Suppressor macrophage treated with lipopolysaccharide for 1 hour (primary cell): ENCODE data around the gene TPST1.
"Not testable (repeated sequence)": the region's sequence is repeated elsewhere in the genome, so short reads cannot be mapped to it uniquely, and the experiment has no call there.

Experiments used
- DNase-seq, 3 donors: peaks; one replicate each; pipeline ENCODE4 v3.0.0-alpha.2; 2020 to 2022

TPST1 gene

DNA sequence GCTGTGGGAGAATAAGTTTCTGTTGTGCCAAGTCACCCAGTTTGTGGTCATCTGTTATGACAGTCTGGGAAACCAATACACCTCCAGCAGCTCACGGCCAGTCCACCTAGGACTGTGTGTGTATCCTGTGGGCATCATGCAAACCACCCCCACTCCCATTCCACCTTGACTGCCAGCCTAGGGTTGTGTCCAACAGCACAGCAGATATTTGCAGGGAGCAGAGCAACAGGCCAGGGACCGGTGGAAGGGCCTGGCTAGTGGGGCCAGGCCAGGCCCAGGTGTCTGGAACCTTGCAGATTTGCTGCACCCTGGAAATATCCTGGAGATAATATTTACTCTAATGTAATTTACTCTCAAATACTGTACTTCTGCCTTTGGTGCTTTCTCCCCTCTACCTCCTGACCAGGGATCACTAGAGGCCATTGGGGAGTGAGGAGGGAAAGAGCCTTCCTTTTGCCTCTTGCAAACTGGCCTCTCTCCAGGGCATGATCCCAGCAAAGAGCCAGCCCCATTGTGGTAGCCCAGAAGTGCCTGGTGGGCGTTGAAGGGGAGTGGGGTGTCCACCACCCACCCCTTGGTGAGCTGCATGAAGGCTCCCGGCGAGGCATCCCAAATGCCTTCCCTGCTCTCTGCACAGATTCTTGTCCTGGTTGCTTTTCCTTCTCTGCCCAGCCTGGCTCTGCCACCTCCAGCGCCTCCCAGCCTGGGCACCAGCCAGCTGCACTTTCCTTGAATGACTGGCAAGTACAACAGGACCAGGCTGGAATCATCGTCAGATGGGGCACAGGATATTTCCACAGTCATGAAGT, 15.2 kb upstream of the TPST1 start:
- no peak for DNase-seq

GRCh38 chr7:66190504-66190857, 14.7 kb upstream of the TPST1 start:
- no peak for DNase-seq

GRCh38 chr7:66193146-66193725, 11.9 kb upstream of the TPST1 start:
- no peak for DNase-seq

GRCh38 chr7:66198469-66198868, 6.7 kb upstream of the TPST1 start:
- no peak for DNase-seq

DNA sequence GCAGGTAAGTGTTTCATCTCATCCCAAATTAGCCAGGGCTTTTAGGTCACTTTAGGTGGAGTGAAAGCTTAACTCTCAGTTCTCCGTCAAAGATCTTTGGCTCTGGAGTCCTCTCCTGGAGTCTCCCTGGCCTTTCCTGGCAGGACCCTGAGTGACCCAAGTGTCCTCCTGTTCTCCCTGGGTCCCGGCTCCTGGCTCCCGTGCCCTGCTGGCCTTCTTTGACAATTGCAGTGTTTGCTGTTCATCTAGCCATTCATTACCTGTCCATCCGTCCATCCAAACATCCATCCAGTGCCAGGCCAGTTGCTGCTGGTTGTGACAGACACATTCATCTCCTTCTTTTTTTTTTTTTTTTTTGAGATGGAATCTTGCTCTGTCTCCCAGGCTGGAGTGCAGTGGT, 6.2 kb upstream of the TPST1 start:
- no peak for DNase-seq

- no peak for DNase-seq
These were observed 2.7 kb upstream of the TPST1 start for GRCh38 chr7:66202441-66202840.

GRCh38 chr7:66205741-66206090, 582 bp downstream of the TPST1 start:
- DNase-seq: no peak

- DNase-seq: no peak
These were observed 1.2 kb downstream of the TPST1 start for GRCh38 chr7:66206119-66206933.

DNA sequence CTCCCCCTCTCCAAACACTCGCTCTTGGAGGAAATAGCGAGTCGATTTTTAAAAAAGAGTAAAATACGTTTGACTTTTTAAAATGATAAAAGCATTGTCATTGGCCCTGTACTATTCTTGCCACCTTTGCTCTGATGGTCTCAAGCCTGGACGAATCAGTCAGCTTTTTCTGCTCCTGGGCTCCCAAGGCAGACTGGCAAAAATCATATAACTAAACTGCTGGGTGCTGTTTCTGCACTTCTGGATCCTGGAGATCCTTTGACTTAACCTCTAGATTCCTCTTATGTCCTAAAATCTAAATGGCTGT, 1.8 kb downstream of the TPST1 start:
- no peak for DNase-seq

DNA sequence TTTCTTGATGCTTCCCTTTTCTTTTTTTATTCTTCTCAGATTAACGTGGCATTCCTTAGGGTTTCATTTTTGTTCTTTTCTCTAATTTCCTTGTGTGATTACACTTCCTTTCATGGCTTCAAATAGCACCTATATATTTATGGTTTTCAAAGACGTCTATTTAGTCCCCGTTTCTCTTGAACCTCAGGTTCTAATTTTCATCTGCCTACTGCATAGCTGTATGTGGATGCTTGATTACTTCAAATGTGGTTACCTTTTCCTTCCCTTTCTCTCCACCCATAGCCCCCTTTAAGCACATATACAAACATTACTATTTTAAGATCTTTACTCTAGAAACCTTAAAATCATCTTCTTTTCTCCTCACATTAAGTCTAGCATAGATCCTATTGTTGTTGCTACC, 2.4 kb downstream of the TPST1 start:
- no peak for DNase-seq

DNA sequence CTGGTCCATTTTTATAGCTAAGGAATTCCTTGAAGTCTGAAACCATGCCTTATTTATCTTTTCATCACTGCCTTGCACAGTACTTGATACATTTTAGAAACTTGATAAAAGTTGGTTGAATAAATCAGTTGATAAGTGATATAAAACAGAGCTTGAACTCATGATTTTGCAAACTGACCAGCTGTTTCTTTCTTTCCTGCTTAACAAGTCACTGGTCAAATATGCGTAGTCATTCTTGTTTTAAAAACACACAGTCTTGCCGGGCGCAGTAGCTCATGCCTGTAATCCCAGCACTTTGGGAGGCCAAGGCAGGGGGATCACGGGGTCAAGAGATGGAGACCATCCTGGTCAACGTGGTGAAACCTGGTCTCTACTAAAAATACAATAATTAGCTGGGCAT, 6.3 kb downstream of the TPST1 start:
- DNase-seq: no peak

DNA sequence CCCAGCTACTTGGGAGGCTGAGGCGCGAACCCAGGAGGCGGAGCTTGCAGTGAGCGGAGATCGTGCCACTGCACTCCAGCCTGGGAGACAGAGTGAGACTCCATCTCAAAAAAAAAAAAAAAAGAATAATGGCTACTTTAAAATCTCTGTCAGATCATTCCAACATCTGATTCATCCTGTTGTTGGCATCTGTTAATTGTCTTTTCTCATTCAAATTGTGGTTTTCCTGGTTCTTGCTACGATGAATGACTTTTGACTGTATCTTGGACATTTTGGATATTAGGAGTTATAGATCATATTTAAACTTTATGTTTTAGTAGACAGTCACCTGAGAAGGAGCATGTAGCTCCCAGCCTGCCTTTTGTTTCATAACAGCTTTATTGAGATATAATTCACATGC, 8.5 kb downstream of the TPST1 start:
- DNase-seq: no peak

GRCh38 chr7:66216687-66217086, 11.6 kb downstream of the TPST1 start:
- no peak for DNase-seq

GRCh38 chr7:66219805-66220204, 14.7 kb downstream of the TPST1 start:
- DNase-seq: no peak

DNA sequence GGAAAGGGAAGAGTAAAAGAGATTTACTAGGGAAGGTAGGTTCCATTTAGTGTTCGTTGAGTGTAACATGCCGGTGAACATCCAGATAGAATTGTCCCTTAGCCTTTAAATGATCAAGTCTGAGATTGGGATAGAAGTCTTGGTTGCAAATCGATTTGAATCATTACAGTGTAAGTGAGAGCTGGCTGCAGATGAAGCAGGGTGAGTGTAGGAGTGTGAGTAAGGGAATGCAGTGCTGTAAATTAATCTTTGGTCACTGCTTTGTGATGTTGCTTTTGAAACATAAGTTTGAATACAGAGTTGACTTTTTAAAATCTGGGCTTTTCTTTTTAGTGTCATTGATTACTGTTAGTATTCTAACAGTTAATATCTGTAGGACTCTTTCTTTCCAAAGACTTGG, 16.3 kb downstream of the TPST1 start:
- no peak for DNase-seq

DNA sequence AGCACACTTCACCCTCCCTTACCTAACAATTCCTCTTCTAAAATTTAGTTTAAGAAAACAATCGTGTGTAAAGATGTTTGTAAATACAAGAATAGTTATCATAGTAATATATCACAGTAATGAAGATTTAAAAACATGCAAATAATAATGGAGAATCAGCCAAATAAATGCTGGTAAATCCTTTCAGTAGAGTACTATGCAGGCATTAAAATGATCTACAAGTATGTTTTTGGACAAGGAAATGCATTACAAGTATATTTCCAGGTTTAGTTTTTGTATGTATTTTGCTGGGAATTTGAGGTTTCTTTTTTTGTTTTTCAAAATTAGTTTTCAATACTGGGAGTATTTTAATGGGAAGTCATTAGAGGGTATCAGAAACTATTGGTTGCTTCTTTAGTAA, 22.7 kb downstream of the TPST1 start:
- DNase-seq: no peak

DNA sequence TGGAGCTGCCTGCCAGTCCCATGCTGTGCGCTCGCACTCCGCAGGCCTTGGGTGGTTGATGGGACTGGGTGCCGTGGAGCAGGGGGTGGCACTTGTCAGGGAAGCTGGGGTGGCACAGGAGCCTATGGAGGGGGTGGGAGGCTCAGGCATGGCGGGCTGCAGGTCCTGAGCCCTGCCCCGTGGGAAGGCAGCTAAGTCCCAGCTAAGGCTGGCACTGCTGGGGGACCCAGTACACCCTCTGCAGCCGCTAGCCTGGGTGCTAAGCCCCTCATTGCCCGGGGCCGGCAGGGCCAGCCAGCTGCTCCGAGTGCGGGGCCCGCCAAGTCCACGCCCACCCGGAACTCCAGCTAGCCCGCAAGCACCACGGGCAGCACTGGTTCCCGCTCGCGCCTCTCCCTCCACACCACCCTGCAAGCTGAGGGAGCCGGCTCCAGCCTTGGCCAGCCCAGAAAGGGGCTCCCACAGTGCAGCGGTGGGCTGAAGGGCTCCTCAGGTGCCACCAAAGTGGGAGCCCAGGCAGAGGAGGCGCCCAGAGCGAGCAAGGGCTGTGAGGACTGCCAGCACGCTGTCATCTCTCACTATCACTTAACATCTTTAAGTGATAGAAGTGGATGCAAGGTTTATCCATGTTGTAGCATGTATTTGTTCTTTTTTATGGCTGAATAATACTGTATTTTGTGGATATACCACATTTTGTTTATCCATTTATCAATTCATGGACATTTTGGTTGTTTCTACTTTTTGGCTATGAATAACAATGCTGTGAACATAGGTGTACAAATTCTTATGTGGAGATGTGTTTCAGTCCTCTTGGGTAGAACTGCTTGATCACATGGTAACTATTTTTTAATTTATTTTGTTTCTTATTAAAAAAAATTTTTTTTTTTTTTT, 26.4 kb downstream of the TPST1 start:
- DNase-seq: not testable (repeated sequence)

- DNase-seq: no peak
These were observed 28.5 kb downstream of the TPST1 start for GRCh38 chr7:66233638-66234037.

DNA sequence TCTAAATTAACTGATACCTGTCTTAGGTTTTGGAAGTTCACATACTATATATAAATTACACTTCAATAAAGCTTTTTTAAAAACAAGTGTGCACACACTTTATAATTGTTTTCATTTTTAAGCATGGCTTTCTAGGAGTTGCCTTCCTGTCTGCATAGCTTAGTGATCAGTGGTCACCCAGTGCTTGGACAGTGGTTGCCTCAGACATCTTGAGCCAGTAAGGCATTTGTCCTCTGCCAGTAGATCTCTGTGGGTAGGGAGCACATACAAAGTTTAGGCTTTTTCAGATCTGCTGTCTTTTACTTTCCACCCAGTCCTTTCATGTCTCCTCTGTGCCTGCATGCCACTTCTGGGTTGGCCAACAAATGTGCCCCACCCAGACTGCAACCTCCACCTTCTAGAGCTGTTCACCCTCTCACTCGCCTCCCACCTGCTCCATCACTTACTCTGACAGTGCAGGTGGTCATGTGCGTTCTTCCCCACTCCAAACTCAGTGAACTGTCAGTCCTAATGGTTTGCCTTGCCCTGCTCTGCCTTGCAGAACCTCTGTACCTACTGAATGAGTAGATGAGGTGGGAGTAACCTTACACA, 31.7 kb downstream of the TPST1 start:
- no peak for DNase-seq

- DNase-seq: no peak
These were observed 33.0 kb downstream of the TPST1 start for GRCh38 chr7:66237906-66238772.

- no peak for DNase-seq
These were observed 33.8 kb downstream of the TPST1 start for GRCh38 chr7:66238773-66239466.
